A204.1 (cell line): ENCODE data around the gene KDM1A.
"Not testable (repeated sequence)": the region's sequence is repeated elsewhere in the genome, so short reads cannot be mapped to it uniquely, and the experiment has no call there.

Experiments used
- FAIRE-seq: peaks from 2 replicates; lab custom pipeline; 2012; peaks lifted over from hg19 to GRCh38; lab: Jason Lieb, UNC

The KDM1A gene

DNA sequence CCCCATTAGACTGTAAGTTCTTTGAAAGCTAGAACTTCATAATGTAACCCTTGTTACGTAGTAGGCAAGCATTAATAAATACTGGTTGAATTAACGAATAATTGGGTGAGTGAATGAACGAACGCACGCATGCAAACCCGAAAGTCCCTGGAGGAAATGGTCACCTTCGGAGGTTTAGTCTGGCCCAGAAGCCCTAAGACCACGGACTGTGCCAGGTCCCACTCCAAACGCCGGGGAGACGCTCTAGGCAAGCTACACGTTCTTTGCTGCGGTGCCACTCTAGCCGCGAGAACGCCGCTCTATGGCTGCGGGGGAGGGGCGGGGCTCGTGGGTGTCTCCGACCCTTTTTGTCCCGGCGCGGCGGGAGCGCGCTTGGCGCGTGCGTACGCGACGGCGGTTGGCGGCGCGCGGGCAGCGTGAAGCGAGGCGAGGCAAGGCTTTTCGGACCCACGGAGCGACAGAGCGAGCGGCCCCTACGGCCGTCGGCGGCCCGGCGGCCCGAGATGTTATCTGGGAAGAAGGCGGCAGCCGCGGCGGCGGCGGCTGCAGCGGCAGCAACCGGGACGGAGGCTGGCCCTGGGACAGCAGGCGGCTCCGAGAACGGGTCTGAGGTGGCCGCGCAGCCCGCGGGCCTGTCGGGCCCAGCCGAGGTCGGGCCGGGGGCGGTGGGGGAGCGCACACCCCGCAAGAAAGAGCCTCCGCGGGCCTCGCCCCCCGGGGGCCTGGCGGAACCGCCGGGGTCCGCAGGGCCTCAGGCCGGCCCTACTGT is at the start of gene KDM1A:
Gene KDM1A, plus strand, starts transcription at position 375 of the 769 bp plus-strand sequence. Its CDS starts 129 bp downstream, at position 504.
- peak; percentile 83 for FAIRE-seq

DNA sequence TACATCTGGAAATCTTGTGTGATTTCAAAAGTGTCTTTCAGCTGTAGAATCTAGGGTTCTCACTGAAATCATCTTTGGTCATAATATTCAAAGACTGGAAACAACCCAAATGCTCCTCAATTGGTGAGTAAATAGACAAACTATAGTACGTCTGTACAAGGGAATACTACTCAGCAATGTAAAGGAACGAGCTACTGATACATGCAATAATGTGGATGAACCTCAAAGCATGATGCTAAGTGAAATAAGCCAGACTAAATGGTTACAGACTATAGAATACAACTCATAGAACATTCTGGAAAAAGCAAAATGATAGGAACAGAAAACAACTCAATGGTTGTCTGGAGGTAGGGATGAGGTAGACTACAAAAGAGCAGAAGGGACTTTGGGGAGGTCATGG is 49.2 kb upstream of the KDM1A start:
- FAIRE-seq: no peak

DNA sequence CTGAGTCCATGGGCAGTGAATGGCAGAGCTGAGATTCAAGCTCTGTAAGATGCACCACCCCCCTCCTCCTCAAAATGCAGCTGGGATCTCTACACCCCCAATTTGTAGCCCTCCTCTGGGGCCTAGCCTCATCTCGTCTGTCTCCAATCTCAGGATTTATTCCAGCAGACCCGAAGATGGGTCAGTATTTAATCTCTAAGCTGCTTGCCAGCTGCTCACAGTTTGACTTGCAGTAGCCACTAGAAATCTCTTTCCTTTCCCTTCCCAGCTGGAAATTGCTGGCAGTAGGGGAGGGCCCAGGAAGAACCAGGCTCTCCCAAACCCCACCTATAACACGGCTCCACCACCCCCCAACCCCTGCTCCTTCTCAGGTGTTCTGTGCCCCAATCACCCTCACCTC is 48.1 kb upstream of the KDM1A start:
- FAIRE-seq: no peak

DNA sequence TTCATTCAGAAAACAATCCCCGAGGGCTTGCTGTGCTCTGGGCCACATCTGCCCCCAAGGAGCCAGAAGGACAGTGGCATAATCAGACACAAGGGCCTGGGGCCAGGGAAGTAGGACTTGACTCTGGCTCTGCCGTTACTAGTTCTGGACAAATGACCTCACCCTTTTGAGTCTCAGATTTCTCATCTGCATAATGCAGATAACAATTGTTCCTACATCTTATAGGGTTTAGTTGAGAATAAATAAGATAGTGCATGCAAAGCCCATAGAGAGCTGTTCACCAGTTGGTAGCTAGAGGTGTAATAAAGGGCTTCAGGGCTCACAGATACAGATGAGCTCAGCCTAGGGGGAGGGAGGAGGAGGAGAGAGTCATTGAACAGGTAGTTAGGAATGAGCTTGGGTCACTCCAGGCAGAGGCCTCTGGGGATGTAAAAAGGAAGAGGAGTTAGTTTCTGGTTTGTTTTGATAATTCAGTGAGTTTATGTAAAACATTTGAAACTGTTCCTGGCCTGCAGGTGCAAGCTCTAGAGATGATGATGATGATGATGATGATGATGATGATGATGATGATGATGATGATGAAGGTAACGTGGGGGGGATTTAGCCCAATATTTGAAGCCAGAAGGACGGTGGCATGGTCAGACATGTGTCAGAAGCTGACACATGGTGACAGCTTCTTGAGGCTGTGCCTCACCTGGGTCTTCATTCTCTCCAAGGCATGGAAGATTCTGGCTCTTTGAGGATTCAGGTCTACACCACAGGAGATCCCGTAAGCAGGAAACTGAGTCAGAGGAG is 47.5 kb upstream of the KDM1A start:
- no peak for FAIRE-seq

DNA sequence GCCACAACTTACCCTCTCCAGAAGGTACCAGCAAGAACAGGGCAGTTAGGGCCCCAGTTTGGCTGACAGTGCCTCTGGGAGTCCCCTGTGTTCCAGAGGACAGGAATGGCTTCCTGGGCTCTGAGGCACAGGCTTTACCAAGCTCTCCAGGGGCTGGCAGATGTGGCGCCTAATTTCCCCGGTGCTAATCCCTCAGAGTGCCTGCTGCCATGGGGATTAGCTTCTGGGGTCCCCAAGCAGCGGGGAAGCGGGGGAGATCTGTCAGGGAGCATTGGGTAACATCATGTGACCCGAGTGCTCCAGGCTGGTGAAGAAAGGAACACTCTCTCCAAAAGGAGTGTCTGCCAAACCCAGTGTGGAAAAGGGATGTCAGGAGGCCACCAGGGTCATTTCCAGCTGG is 46.5 kb upstream of the KDM1A start, which contains the start of gene LACTBL1:
Gene LACTBL1, minus strand, starts transcription at position 107 of the 400 bp plus-strand sequence. CDS start 550 bp downstream, outside the sequence.
- no peak for FAIRE-seq

DNA sequence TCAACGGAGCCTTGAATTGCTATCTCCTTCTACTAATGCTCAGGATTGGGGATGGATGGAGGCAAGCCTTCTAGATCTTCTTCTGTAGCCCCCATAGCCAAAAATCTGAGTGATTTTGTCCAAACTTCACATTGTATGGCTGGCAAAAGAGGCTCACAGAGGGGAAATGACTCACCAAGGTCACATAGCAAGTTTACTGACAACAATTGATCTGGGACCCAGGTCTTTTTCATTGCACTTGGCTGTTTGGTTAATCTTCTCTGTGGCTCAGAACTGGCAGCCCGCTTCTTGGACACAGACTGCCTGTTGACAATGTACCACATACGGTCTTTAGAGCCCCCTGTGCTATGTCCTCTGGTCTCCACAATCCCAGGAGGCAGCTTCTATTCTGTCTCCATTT is 43.6 kb upstream of the KDM1A start:
- FAIRE-seq: no peak

DNA sequence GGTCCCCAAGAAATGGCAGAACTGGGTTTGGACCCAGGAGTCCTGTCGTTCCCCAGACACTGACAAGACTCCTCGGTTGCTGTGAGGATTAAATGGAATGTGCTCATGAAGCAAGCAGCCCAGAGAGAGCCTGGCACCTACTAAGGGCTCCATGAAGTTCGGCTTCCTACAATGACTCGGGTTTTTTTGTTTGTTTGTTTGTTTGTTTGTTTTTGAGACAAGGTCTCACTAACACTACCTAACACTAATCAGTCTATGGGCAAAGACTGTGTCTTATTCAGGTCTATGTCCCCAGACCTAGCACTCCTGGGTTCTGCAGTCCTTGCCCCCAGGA is 43.2 kb upstream of the KDM1A start:
- FAIRE-seq: no peak

DNA sequence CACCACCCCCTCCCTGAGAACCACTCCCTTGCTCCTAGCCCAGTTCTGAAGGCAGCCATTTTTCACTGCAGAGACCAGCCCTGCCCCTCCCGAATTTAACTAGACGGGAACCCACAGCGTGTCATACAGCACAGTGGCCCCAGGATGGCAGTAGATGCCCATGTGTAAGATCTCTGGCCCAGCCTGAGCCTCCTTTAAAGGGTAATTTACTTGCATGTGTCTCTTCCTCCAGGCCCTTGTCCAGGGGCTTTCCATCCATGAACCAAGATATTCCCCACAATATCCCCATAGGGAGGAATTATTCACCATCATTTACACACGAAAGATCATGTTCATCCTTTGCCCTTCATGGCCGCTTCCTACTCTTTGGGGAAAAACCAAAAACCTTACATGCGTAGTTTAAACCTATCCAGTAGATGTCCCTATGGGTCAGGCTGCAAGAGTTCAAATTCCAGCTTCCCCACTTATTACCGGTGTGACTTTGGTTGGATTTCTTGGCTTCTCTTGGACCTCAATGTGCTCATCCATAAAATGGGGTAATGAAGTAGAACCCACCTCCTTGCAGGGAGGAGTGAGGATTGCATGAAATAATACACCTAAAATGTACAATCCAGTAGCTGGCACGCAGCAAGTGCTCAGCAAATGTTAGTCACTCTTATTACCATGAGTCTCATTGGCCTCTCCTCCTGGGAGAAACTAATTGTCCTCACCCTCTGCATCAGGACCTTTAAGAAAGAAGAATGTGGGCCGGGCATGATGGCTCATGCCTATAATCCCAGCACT is 42.6 kb upstream of the KDM1A start:
- FAIRE-seq: peak; percentile 79

DNA sequence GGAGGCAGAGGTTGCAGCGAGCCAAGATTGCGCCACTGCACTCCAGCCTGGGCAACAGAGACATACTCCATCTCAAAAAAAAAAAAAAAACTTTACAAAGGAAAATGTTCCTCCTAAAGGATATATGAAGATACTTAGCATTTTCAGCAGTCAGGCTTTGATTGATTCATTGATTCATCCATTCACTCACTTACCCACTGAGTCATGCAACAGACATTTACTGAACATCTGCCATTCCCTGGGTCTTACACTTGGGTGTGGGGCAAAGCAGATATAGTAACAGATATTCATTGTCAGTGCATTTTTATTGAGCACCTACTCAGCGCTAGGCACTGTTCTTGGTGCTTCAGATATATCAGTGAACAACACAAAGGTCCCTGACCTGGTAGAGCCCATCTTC is 41.0 kb upstream of the KDM1A start:
- FAIRE-seq: no peak

DNA sequence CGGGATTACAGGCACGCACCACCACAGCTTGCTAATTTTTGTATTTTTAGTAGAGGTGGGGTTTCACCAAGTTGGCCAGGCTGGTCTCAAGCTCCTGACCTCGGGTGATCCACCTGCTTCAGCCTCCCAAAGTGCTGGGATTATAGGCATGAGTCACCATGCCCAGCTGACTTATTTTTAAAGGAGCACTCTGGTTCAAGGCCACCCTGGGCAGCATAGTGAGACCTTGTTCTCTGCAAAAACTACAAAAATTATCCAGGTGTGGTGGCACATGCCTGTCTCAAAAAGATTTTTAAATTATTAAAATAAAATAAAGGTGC is 38.8 kb upstream of the KDM1A start:
- FAIRE-seq: not testable (repeated sequence)

DNA sequence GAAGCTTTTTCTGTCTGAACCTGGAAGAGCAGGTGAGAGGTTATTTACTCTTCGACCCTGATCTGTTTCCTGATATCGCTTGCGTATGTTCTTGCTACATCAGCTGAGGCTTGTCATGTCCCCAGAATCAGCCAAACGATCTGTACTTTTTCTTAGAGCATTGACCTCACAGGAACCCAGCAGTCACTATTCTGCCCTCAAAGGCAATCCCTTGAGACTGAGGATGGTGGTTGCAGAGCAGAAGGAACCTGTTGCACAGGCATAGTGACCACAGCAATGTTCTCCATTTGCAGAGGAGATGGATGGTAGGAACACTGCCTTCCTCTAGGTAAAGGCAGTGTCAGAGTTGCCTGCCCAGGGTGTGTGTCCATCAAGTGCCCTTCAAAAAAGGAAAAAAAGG is 35.3 kb upstream of the KDM1A start:
- no peak for FAIRE-seq

DNA sequence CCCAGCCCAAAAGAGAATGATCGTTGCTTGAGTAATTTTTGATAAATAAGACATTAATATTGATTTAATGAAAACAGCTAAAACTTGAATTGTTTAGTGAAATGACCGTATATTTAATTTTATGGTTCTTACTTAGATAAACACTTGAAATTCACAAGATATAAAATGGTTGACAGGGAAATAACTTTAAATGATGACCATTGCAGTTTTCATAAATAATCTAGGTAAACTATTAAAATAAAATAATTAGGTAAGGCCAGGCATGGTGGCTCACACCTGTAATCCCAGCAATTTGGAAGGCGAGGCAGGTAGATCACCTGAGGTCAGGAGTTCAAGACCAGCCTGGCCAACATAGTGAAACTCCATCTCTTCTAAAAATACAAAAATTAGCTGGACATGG is 26.9 kb upstream of the KDM1A start:
- FAIRE-seq: peak; percentile 40

DNA sequence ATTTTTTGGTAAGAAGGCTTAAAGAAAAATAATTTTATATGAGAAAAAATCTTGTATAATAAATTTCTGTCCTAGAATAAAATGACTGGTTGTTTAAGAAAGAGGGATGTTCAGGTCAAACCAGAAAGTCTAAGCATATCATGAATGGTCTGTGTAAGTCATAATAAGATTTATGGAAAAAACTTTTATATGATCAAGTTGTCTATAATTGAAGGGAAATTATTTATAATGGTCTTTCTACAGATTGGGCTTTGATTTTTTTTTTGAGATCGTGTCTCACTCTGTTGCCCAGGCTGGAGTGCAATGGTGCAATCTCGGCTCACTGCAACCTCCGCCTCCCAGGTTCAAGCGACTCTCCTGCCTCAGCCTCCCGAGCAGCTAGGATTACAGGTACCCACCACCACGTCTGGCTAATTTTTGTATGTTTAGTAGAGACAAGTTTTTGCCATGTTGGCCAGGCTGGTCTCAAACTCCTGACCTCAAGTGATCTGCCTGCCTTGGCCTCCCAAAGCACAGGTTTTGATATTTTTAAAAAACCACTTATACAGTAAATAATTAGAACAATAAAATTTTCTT is 26.0 kb upstream of the KDM1A start:
- FAIRE-seq: not testable (repeated sequence)

DNA sequence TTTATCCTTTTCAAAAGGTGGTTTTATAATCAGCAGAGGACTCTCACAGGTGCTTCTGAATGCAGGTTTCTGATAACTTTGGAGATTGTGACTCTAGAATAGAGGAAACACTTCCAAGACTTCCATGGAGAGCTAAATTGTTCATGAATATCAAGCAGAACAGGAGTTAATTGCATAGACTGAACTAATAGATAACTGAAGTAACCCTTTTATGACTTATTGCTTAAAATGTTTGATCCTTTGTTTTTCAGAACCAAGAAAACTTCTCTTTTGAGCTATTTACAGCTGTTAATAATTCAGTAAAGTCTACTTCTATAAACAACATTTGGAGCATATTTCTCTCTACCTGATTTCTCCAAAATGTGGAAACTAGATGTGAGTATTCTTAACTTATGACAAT is 23.5 kb upstream of the KDM1A start:
- FAIRE-seq: no peak

DNA sequence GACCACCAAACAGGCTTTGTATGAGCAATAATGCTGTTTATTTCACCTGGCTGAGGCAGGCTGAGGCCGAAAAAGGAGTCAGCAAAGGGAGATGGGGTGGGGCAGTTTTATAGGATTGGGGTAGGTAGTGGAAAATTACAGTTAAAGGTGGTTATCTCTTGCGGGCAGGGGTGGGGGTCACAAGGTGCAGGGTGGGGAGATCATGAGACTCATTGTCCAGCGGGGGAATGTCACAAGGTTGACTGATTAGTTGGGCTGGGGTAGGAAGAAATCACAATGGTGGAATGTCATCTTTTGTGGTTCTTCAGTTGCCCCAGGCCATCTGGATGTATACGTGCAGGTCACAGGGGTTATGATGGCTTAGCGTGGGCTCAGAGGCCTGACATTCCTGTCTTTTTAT is 21.7 kb upstream of the KDM1A start:
- not testable (repeated sequence) for FAIRE-seq

DNA sequence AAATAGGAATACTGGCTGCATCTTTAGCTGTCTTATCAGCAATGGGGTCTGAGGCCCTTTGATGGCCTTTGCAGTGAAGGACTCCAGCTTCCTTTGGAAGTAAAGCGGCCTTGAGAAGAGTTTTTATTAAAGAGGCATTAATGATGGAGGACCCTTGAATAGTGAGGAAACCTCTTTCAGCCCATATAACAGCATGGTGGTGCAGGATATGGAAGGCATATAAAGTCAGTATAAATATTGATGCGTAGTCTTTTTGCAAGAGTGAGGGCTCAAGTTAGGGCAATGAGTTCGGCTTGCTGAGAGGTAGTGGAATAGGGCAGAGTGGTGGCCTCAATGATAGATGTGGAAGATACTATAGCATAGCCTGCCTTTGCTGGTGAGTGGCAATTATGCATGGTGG is 19.1 kb upstream of the KDM1A start:
- FAIRE-seq: not testable (repeated sequence)

DNA sequence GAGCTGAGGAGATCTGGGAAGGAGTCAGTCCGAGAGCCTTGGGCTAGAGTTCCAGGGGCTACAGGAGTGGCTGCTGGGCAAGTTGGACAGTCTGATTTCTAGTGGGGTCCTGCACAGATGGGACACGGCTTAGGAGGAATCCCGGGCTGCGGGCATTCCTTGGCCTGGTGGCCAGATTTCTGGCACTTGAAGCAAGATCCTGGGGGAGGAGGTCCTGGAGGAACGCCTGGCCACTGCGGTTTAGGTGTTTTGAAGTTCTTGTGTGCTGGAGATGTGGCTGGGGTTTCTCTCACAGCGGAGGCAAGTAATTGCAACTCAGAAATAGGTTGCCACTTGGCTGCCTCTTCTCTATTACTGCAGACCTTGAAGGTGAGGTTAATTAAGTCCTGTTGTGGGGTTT is 17.1 kb upstream of the KDM1A start:
- FAIRE-seq: not testable (repeated sequence)

DNA sequence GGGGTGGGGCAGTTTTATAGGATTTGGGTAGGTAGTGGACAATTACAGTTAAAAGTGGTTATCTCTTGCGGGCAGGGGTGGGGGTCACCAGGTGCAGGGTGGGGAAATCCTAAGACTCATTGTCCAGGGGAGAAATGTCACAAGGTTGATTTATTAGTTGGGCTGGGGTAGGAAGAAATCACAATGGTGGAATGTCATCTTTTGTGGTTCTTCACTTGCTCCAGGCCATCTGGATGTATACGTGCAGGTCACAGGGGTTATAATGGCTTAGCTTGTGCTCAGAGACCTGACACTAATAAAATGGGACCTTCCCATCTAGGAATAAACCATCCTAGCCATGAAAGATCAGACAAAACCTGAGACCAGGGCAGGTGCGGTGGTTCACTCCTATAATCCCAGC is 15.2 kb upstream of the KDM1A start:
- FAIRE-seq: no peak

DNA sequence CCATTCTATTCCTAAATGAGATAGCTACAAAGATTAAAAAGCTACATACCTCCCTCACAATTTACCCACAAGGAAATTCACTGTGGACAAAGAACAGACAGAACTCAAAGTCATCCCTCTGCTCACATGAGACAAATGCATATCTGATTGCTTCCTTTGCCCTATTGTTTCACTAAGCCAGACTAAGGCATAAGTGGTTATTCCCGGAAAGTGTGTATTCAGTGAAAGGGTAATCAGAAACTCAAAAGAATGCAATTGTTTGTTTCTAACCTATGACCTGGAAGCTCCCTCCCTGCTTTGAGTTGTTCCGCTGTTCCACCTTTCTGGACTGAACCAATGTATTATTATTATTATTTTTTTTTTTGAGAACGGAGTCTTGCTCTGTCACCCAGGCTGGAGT is 14.5 kb upstream of the KDM1A start:
- FAIRE-seq: not testable (repeated sequence)

DNA sequence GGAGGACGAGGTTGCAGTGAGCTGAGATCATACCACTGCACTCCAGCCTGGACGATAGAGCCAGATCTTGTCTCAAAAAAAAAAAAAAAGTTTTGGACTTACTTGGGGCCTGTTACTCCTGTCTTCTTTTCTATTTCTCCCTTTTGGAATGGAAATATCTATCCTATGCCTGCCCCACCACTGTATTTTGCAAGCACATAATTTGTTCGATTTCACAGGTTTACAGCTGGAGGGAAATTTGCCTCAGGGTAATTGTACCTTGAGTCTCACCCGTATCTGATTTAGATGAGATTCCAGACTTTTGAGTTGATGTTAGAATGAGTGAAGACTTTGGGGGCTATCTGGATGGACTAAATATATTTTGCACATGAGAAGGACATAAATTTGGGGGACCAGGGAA is 12.2 kb upstream of the KDM1A start:
- no peak for FAIRE-seq

DNA sequence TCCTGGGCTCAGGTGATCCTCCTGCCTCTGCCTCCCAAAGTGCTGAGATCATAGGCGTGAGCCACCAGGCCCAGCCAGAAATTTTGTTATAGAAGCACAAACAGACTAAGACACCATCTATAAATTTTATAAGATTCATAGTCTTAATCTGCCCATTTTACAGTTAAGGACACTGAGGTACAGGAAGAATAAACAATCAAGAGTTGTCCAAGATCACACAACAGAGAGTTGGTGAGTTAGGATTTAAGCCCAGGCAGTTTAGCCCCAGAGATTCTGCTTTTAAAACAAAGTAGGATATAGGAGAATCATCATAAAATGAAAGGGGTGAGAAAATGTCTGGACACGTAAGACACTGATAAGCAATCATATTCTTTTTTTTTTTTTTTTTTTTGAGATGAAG is 10.4 kb upstream of the KDM1A start:
- no peak for FAIRE-seq

DNA sequence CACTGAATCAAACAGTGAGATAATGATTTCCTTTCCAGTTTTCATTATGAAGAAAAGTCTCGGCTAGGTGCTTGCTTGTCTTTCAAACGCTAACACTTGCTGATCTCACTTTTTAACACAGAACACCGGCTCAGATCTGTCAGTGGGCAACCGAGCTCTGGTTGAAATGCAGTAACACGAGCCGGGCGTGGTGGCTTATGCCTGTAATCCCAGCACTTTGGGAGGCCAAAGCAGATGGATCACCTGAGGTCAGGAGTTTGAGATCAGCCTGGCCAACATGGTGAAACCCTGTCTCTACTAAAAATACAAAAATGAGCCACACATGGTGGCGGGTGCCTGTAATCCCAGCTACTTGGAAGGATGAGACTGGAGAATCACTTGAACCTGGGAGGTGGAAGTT is 9.2 kb upstream of the KDM1A start:
- FAIRE-seq: not testable (repeated sequence)

DNA sequence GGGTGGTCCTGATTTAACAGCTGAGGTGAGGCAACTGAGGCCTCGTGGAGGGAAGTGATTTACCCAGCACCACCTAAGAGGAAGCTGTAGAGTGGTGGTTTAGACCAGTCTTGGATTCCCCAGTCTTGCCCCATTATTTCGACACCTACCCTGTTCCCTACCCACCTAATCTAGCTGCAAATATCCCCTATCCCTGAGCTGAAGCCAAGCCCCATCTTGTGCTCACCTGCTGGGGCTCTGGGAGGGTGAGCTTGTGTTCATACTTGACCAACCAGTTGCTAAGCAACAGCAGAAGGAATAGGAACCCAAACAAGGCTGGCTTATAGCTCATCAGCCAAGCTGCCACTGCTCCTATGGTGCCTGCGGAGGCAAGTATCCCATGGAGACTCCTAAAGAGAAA is 5.6 kb upstream of the KDM1A start:
- no peak for FAIRE-seq
